Lower lobe of right lung (tissue), 2 donors: ENCODE measurements around the gene PRDM15. TPM values are rescaled to one million over a fixed set of nuclear protein-coding genes. Genes with fewer than 3 reads are reported as not detected.

Experiments used
- ATAC-seq, 2 donors: fragments of 200-7000 bp; cut with Tn5 transposase; one replicate each; pipeline ENCODE4 v1.9.1; 2020 to 2022; ENCODE audit warnings: mild to moderate bottlenecking in 2 of 2, moderate library complexity in 2 of 2
- DNase-seq: peaks from one replicate; pipeline ENCODE4 v3.0.0-alpha.2; 2020
- H3K27ac ChIP-seq: fragments of 200-600 bp; one replicate; pipeline ENCODE4 v1.8.0; 2022
- H3K27me3 ChIP-seq: fragments of 200-600 bp; one replicate; pipeline ENCODE4 v1.8.0; 2022; ENCODE audit warnings: low read depth
- H3K36me3 ChIP-seq: fragments of 200-600 bp; one replicate; pipeline ENCODE4 v1.8.0; 2022; ENCODE audit warnings: mild to moderate bottlenecking
- H3K4me1 ChIP-seq: fragments of 200-600 bp; one replicate; pipeline ENCODE4 v1.8.0; 2022
- H3K4me3 ChIP-seq: fragments of 200-600 bp; one replicate; pipeline ENCODE4 v1.8.0; 2022; ENCODE audit warnings: mild to moderate bottlenecking
- H3K9me3 ChIP-seq: fragments of 200-600 bp; one replicate; pipeline ENCODE4 v1.8.0; 2022
- intact Hi-C: fragments of 100-400 bp; cut with DNase I; formaldehyde crosslinking; loops from one replicate; pipeline ENCODE4 v1.11.0; 2022
- total RNA-seq: library from RNA; stranded (reverse); fragmentation: NEBNext Ultra II Directional; extraction: Animal tissue kit (Norgen Biotek cat#: 25700); gene quantifications from one replicate; pipeline ENCODE4 v1.2.1, GENCODE V29; 2021
- TF ChIP-seq, protein P1 (sequence below): fragments of 200-600 bp; IDR thresholded peaks from one replicate; pipeline ENCODE4 v1.8.0; 2022; ENCODE audit warnings: antibody characterized with exemption, mild to moderate bottlenecking
- donor health status: DM: no; HTN: yes; CAD: no; lungs with severe emphysema.

The PRDM15 gene
- total RNA-seq, 1 donor from 2014 or later = 6.6 TPM

DNA sequence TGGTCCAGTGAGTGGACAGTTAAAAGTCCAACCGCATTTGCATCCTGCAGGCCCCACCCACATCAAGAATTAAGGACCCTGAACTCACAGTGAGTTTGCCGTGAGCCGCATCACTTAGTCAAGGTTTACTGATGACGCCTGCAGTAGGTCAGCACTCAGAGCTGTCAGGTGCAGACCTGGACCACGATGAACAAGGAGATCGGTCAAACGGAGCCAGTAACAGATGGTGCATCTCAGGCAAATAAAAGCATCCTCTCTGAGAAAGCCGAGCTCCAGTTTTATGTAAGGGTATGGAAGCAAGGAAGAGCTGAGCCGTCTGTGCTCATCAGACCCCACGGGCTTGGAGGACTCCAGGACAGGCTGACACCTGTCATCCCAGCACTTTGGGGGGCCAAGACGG, 4.5 kb downstream of the PRDM15 start:
- no peaks in the 10 kb centered on the region for H3K36me3 ChIP-seq
- TF ChIP-seq, protein P1, sequence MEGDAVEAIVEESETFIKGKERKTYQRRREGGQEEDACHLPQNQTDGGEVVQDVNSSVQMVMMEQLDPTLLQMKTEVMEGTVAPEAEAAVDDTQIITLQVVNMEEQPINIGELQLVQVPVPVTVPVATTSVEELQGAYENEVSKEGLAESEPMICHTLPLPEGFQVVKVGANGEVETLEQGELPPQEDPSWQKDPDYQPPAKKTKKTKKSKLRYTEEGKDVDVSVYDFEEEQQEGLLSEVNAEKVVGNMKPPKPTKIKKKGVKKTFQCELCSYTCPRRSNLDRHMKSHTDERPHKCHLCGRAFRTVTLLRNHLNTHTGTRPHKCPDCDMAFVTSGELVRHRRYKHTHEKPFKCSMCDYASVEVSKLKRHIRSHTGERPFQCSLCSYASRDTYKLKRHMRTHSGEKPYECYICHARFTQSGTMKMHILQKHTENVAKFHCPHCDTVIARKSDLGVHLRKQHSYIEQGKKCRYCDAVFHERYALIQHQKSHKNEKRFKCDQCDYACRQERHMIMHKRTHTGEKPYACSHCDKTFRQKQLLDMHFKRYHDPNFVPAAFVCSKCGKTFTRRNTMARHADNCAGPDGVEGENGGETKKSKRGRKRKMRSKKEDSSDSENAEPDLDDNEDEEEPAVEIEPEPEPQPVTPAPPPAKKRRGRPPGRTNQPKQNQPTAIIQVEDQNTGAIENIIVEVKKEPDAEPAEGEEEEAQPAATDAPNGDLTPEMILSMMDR = no peak
- intact Hi-C loops = no loop called here
- no peak overlapping the region for H3K4me3 ChIP-seq
- ATAC-seq (no peak), DNase-seq (no peak)
- peaks cover 11% of the 10 kb centered on the region for H3K4me1 ChIP-seq
- H3K9me3 ChIP-seq = no peaks in the 10 kb centered on the region
- H3K27me3 ChIP-seq = no peaks in the 10 kb centered on the region
- H3K27ac ChIP-seq = no peak overlapping the region

DNA sequence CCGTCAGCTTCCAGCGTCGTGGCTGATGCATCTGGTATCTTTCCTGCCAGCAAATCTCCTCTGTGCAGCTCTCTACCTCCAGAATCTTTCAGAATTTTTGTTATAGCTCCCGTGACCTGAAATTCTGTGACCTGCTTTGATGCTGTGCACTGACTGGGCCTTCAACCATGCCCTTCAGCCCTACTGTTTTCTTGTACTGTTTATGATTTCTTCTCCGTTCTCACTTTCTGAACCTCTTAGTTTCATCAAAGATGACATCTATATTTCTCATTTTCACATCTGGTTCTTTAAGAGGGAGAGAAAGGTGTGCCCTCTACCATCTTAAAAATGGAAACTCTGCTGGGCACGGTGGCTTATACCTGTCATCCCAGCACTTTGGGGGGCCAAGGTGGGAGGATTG, 5.7 kb downstream of the PRDM15 start:
- intact Hi-C loops = no loop called here
- ATAC-seq = no peak
- TF ChIP-seq, protein P1 = no peak
- Histone ChIP-seq H3K4me3 (no peak overlapping the region), H3K27ac (no peak overlapping the region), H3K36me3 (no peaks in the 10 kb centered on the region), H3K27me3 (no peaks in the 10 kb centered on the region), H3K9me3 (no peaks in the 10 kb centered on the region), H3K4me1 (peaks cover 11% of the 10 kb centered on the region)
- no peak for DNase-seq

DNA sequence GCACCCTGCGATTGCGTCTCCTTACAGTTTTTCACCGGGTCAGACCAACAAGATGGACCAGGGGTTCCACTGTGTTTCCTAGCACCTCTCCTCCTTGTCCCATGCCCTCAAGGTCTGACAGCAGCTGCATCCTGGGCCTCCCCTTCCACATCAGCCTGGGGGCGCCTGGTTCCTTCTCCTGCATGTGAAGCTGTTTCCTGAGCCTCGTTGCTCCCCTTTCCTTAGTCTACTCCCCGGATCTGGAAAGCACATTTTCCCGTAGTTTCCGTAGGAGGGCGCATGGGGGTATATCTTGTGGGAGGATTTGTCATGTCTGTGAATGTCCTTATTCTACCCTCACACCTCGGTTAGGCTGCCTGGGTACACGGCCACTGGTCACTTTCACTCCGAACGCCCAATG, 6.1 kb downstream of the PRDM15 start:
- TF ChIP-seq, protein P1 = no peak
- Histone ChIP-seq H3K9me3 (no peaks in the 10 kb centered on the region), H3K4me3 (no peak overlapping the region), H3K27ac (no peak overlapping the region), H3K27me3 (no peaks in the 10 kb centered on the region), H3K4me1 (peaks cover 8% of the 10 kb centered on the region), H3K36me3 (no peaks in the 10 kb centered on the region)
- ATAC-seq (no peak), DNase-seq (no peak)
- intact Hi-C loops = no loop called here

DNA sequence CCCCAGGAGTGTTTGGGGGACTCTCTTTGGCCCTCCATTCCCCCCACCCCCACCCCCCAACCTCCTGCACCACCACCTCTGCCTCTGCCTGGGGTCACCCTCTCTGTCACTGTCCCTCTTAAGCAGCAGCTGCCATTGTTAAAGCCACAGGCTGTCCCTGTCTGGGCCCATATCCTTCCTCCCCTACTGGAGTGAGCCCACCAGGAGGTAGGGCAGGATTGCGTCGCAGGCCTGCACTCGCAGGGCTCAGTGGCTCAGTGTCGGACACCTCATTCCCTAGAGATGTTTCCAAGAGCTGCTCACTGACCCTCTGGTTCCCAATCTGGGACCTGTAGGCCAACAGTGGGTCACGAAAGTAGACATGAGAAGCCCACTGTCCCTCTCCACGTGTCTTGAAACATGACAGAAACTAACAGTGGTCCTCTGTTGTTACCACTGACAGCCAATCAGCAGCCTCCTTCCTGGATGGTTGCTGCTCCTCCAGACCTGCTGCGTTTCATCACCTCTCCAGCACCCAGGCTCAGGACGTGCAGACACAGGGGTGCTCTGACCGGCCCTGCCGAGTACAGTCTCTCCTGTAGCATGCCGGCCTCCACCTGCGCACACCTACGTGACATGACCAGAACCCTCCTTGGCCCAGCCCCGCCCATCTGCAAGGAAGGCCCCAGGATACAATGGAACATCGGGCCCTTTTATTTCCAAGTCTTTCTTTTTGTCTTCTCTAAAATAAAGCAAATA, 7.7 kb downstream of the PRDM15 start:
- no peaks in the 10 kb centered on the region for H3K27me3 ChIP-seq
- H3K4me3 ChIP-seq = no peak overlapping the region
- TF ChIP-seq, protein P1 = no peak
- no peaks in the 10 kb centered on the region for H3K36me3 ChIP-seq
- H3K27ac ChIP-seq = no peak overlapping the region
- no peaks in the 10 kb centered on the region for H3K4me1 ChIP-seq
- intact Hi-C loops = no loop called here
- ATAC-seq = no peak
- DNase-seq = no peak
- no peaks in the 10 kb centered on the region for H3K9me3 ChIP-seq

DNA sequence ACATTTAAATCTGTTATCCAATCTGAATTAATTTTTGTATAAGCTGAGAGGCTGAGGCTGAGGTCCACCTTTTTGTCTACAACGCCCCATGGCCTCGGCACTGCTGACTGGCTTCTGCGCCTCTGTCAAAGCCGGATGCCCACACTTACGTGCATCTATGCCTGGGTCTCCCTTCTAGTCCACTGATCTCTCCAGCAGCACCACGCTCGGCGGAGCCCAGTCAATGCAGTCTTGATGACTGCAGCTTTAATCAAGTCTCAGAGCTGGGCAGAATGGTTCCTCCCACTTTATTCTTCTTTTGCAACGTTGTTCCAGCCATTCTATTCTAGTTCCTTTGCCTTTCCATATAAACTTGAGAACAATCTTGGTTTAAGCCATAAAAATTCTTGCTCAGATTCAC, 9.4 kb downstream of the PRDM15 start:
- Histone ChIP-seq H3K27ac (no peak overlapping the region), H3K9me3 (no peaks in the 10 kb centered on the region), H3K4me1 (no peaks in the 10 kb centered on the region), H3K36me3 (no peaks in the 10 kb centered on the region), H3K4me3 (no peak overlapping the region), H3K27me3 (no peaks in the 10 kb centered on the region)
- ATAC-seq (no peak), DNase-seq (no peak)
- intact Hi-C loops = no loop called here
- TF ChIP-seq, protein P1 = no peak
